GM21390 (cell line): ENCODE measurements around the gene TMEM38B.
A peak's percentile ranks its signal among the peaks of the same experiment; 100 is the strongest.

Experiments
- ATAC-seq: cut with Tn5 transposase; IDR thresholded peaks from one replicate; pipeline ENCODE4 v1.9.1; 2021; ENCODE audit not compliant: unreplicated experiment

TMEM38B gene, protein sequence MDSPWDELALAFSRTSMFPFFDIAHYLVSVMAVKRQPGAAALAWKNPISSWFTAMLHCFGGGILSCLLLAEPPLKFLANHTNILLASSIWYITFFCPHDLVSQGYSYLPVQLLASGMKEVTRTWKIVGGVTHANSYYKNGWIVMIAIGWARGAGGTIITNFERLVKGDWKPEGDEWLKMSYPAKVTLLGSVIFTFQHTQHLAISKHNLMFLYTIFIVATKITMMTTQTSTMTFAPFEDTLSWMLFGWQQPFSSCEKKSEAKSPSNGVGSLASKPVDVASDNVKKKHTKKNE

DNA sequence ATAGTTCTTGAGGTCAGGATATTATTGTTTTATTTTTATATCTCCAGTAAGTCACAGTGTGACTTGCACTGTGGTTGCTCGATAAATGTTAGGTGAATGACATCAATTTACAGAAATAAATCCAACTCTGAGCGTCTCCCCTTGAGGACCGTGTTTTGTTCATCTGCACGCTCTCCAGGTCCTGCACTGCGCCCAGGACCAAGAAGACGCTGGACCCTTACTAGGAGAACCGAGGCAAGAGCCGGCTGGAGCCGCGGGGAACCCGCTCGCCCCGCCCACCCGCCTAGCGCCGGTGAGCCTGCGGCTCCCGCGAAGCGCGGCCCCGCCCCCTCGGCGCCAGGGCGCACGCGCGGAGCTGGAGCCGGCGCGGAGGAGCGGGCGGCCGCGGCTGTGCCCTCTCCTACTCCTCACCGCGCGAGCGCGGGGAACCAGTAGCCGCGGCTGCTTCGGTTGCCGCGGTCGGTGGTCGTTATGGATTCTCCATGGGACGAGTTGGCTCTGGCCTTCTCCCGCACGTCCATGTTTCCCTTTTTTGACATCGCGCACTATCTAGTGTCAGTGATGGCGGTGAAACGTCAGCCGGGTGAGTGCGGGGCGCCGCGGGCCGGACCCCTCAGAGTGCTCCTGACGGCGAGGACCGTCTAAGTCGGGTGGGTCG is at the start of gene TMEM38B:
Gene TMEM38B (plus strand): TSS at position 352 of the 658 bp plus-strand sequence. CDS start 120 bp downstream, at position 472.
- peak; percentile 73 for ATAC-seq

DNA sequence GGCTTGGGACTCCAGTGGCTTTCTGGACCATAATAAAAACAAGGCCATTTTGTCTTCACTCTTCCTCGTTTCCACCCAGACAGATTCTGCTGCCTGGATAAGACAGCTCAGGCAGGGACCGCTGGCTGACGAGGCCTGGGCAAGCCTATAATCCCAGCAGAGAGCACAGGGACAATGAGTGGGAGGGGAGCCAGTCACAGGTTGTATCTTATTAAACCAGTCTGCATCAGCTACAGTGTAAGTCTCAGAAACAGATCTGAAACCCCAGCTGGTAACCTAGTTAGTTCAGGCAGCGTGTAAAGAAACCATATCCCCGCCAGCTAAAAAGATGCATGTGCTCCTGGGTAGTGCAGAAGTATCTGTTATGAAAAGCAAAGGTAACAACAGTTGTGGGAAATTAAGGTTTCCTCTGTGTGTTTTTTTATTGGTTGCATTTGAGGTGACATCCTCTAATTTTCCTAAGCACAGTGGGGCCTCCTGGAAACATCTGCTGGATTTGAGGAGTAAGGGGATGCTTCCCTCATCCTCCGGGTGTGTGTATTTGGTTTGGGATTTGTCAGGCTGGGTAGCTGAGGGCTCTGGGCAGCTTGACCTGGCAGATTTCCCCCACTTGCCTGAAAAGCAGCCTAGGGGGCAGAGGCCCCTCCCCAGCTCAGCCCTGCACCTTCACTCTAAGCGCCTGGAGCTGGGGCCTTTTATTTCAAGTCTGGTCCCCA is 47.3 kb upstream of the TMEM38B start:
- no peak for ATAC-seq

DNA sequence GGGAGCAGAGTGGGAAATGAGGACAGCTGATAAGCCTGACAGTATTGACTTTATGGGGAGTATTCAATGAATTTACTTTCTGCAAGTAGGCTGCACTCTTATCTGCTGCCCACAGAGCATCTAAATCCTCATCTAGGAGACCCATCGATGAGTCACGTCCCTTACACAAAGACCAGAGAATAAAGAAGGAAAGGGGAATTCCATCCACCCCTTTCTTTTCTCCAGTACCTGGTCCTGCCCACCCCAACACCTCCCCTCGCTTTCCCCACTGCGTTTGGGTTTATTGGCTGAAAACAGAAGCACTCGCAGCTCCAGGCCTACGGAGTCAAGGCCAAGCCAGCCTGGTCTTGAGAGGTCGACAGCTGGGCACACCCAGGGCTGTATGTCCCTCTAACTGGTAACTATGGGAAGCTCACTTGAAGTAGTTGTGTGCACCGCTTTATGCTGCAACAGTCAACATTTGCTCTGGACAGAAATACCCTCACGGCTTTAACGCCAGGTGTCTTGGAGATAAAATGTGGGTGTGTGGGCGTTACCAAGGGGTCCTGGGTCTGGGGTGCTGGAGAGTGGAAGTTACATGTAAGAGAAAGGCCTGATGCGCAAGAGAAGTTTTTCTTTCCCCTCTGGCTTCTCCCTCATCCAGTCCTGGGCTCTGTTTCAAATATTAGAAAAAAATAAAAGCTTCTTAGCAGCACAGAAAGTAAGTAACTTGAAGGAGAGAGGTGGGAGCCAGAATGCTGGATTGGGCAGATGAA is 46.6 kb upstream of the TMEM38B start:
- no peak for ATAC-seq

DNA sequence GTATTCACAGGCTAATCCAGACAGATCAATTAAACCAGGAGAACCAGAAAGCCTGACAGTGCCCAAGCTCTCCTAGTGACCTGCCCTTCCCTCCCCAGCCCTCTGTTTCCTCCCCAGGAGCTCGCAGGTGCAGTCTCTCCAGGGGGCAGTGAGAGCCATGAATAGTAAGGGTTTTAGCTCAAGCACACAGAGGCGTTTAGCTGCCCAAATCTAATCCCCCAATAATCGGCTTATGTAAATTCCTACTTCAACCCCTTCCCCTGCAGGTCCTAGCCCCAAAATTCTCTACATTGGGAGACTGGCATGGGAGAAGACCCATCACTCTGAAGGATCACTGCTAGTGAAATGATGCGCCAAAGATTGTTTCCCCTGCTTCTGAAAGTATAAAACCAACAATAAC is 42.5 kb upstream of the TMEM38B start:
- ATAC-seq: no peak

DNA sequence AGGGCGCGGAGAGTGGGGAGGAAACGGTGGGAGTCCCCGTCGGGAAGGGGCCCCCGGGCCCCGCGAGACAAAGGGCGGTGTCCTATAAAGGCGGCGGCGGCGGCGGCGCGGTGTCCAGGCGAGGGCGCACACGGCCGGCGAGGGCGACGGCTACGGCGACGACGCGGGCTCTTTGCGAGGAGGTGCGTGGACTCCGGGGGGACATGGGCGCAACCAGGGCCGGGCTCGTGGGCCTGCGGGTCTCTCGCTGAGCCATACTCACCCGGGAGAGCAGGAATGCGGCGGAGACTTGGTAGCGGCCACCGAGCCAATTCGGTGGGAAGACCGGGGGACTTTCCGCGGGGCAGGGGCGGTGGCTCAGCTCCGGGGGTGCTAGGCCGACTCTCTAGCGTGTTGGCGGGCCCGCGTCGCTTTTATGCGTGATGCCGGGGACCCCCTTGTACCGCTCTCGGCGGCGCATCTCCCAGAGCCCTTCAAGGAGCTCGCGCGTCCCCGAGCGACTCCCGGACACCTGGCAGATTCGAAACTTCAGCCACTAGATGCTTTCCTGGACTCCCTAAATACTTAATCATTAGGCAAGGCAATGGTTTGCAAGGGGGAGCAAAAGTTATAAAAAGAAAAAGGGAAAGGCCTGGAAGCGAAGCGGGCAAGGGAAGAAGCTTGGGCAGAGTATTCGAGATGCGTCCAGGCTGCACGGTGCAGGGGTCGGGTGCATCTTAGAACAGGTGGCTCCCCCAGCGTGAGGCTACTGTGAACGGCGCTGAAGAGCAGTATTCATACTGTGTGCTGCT is 38.0 kb upstream of the TMEM38B start:
- ATAC-seq: peak; percentile 76

DNA sequence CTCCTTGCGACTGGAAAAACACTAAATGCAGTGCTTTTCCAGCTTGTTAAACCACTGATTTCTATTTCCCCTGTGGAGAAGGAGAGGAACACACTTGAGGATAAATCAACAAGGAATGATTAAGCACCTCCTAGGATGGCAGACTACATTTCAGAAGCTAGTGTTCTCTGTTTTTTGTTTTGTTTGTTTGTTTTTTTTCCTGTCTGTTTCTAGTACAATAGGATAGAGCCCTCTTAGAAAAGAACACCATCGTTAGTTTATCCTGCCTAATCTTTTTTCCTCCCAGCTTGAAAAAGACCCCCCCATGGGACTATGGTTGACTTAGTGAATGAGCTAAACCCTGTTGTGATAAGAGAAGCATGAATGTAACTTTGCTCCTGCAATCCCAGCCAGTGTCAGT is 36.0 kb upstream of the TMEM38B start:
- no peak for ATAC-seq

DNA sequence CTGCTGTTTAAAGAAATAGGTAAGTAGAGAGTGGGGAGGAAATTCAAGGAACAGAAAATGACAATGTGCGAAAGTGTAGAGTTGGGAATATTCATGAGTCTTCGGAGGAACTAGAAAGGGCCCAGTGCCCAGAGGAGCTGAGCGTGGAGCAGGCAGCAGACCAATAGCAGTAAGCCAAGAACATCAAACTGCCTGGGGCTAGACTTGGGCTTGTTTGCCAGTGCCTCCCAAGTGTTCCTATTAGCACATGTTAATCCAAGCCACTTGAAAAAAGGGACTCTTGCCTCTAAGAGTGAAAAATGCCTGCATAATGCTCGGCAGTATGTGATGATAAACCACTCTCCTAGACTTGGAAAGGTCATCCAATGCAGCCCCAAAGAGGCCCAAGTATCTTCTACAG is 33.3 kb upstream of the TMEM38B start:
- no peak for ATAC-seq

DNA sequence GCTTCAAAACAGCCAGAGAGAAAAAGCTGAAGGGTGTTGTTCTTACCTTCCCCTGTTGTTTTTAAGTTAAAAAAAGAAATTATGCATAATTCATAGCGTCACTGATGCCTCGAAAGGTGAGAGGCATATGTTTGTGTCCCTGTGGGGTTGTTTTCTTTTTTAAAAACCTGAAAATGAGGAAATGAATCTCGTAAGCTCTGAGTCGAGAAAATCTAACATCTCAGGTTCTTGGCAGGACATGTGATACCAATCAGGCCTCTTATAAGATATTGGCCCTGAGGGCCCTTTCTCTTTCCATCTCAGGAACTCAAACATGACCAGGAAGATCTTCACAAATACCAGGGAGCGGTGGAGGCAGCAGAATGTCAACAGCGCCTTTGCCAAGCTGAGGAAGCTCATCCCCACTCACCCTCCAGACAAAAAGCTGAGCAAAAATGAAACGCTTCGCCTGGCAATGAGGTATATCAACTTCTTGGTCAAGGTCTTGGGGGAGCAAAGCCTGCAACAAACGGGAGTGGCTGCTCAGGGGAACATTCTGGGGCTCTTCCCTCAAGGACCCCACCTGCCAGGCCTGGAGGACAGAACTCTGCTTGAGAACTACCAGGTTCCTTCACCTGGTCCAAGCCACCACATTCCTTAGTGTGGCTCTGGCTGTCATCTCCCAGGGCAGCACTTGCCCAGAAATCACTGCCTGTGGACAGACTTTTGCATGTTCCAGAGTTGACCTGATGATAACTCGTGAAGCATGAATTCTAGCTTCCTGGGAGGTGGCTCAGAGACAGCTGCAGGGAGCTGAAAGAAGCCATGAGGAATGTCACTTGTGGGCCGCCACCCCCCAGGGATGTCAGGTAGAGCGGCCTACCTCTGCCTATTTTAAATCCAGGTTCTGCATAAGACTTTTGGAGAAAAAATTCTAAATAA is 31.9 kb upstream of the TMEM38B start, which contains the start of gene TAL2:
Gene TAL2 (plus strand): TSS at position 274 of the 921 bp plus-strand sequence. CDS start 40 bp downstream, at position 314.
- peak; percentile 91 for ATAC-seq

DNA sequence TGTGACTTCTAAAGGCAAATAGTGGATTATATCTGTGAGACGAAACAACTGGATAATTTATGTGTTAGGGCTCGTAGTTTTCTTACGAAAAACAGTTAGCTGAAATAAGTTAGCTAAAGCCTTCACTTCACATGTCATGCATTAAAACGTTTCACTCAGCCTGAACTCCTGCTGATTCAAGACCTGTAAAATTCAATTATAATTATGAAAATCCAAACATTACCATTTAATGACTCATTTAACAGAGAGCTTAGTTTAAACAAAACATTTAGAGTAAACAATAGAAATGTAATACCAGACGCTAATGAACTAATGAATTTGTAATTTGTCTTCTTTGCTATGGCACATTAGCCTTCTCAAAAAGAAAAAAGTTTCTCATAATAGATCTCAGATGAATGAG is 30.4 kb upstream of the TMEM38B start:
- ATAC-seq: no peak

DNA sequence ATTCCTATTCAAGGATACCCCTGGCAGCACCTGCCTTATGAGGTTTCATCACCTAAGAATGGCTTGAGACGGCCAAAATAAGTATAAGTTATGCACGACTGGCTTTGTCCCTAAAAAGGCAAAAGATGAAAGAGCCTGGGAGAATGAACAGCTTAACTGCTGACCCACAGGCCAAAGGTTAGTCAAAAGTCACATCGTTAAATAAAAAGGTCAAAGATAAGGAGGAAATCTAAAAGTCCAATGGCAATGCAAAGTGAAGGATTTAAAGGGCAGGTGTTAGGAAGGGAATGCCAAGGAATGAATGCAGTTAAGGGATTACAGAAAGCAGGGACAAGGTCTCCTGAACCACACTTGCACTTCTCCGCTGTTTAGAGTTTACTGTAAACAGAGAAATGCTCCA is 26.5 kb upstream of the TMEM38B start:
- ATAC-seq: no peak

DNA sequence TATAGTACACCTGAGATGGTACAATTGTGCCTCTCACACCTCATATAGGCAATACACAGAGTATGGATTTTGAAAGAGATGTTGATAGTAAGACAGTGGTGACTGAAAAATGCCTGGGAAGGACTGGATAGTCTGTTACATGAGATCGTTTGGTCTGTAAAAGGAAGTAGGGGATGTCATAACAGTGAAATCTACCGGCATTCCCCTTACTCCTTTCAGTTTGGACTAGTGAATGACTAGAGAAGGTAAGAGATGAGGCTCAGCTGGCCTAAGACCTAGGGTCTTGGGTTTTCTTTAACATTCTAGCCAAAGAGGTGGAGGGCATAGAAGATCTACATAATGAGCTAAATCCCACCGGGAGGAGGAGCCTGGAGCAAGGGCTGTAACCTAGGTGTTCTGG is 24.0 kb upstream of the TMEM38B start:
- no peak for ATAC-seq

DNA sequence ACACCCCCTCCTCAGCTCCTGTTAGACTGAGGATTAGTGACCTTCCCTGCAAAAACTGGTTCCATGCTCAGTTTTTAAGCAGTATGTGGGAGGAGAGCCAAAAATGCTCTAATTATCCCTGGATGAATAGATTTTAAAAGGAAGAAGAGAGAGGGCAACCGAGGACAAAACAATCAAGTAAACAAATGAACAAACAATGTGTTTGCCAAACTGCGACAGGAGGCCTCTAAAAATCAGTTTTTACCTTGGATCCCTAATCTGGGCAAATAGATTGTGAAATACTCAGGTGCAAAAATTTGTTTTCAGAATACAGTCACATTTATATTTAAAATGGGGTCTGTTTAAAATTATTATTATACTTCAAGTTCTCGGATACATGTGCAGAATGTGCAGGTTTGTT is 23.6 kb upstream of the TMEM38B start:
- no peak for ATAC-seq

DNA sequence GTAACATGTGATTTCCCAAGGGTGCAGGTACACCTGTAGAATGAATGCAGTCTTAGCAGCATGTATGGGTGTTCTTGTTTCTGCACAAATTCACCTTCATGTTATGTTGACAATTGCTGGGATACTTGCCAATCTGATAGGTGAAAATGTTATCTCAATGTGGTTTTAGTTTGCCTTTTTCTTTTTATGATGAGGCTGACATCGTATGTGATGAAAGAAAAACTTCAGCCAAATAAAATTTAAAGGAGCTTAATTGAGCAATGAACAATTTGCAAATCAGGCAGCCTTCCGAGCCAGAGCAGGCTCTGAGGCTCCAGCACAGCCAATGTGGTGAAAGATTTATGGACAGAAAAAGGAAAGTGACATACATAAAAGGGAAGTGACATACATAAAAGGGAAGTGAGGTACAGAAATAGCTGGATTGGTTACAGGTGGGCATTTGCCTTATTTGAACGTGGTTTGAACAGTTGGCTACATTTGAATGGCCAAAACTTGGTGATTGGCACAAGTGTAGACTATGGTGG is 21.6 kb upstream of the TMEM38B start:
- peak; percentile 73 for ATAC-seq

DNA sequence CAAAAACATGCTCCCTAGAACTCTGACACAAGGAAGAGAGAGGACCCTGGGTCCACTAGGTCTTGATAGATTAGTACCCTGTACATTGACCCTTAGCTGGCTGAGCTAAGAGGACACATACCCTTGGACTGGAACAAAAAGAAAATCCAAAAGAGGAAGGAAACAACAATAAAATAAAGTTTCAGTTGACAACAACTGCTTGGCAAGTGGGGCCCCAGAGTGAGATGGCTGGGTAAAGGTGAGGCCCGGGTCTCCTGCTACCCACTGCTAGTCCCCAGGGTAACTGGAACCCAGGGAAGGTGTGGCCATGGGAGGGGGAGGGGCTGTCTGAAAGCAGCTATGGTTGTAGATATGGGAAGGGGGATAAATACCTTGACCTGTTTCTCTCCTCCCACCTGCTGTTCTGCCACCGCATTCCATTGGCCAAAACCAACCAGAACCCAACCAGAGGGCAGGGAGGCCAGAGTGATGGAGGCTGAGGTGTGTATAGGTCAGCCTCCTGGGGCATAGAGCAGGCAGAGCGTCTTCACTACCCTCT is 20.4 kb upstream of the TMEM38B start:
- no peak for ATAC-seq

DNA sequence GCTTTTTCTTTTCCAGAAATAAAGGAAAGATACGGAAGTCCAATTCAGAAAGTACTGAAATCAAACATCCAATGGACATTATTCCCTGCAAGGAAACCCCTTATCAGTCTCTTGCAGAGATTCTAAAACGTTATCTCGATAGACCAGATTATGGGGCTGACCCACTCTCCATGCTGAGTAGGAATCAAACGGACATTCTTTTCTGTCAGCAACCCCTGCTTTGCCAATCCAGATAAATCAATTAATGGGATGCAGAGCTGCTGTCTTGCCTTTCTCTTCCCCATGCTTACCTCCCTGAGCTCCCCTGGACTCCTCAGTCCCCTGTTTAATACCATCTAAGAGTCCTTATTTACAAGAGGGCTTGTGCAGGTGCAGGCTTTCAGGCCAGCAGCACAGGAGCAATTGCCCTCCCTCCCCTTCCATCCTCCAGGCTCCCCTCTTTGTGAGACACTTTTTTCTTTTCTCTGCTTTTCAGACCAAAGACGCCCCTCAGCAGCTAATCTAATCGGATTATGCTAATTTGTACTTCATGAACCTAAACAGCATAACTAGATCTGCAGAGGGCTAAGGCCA is 17.9 kb upstream of the TMEM38B start:
- ATAC-seq: no peak

DNA sequence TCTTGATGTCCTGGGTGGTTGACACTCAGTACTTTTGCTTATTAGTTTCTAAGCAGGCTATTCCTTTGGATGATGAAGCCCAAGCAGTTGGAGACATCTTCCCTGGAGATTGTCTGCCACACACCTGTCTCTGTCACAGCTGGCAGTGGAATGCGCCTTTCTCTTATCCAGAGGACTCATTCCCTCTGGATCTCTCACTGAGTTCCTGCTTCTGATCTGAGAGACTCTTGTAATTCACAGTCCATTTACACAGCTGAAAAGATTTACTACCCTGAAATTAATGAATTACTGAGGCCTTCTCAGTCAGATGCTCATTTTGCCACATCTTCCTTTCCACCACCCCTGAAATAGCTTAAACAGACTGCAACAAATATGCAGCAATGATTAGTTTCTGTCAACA is 16.2 kb upstream of the TMEM38B start:
- ATAC-seq: no peak

DNA sequence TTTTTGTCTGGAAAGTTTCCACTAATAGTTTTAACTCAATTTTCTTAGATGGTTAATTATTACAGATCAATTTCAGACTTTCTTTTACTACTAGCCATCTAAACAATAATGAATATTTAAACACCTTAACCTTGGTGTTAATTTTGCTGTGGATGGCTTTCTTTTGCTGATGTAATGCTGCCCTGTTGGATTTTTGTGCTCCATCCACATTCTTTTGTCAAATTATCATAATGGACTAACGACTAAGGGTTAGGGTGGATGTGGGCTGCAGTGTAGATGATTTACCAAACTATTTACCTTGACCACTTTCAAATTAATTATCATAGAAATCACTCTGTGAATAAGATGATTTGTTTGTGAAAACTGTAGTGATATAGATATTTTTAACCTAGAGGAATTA is 15.6 kb upstream of the TMEM38B start:
- ATAC-seq: no peak

DNA sequence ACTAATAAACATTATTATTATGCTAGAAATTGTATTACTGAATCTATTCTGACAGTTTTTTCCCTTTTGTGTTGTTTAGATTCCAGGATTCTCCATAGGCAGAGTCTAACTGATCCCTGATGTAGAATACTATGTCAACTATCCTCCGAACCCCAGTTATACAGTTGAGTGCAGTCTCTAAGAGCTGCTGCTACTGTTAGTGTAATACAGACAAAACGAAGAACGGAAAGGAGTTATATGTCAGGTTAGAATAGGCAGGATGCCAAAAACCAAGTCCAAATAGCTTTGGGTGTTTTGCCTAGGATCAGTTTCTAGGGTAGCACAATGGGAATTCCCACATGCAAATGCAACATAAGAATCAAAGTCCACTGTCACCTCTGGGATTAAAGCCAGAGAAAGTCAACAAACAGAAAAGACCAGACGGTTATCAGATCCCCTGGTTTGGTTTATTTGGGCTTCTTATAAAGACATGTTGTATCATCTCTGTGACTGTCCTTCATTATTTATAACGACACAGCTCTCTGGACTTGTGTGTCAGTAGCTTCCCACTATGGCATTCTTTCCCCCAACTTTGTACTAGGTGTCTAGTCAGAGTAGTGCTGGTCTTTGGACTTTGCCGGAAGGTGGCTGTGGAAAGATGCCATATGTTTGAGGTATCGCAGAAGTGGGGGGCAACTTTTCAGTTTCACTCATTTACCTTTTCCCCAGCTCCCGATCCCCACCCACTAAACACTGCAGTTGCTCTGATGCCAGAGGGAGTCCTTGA is 14.9 kb upstream of the TMEM38B start:
- ATAC-seq: no peak
